ENCODE data around the gene CABP1. TPM values are rescaled to one million over a fixed set of nuclear protein-coding genes. Genes with fewer than 3 reads are reported as not detected.

Gene CABP1
- total and polyA plus RNA-seq, 7 donors: 0.60 to 1.8 (median 1.6) TPM

GRCh38 chr12:120670667-120671066 is 30.2 kb downstream of the CABP1 start:
- H3K36me3 ChIP-seq: no peaks in the 10 kb centered on the region
- no peak for DNase-seq
- WGBS, 2 donors: 34 to 67% methylated on average over 5 of the region's 5 CpGs
- no peak overlapping the region for H3K27ac ChIP-seq
- H3K27me3 ChIP-seq: no peaks in the 10 kb centered on the region
- intact Hi-C loops (cut with DNase I): no loop called here
- TF ChIP-seq EP300 (IDR thresholded peaks at IDR 0.05): no peak
- TF ChIP-seq, protein P1, sequence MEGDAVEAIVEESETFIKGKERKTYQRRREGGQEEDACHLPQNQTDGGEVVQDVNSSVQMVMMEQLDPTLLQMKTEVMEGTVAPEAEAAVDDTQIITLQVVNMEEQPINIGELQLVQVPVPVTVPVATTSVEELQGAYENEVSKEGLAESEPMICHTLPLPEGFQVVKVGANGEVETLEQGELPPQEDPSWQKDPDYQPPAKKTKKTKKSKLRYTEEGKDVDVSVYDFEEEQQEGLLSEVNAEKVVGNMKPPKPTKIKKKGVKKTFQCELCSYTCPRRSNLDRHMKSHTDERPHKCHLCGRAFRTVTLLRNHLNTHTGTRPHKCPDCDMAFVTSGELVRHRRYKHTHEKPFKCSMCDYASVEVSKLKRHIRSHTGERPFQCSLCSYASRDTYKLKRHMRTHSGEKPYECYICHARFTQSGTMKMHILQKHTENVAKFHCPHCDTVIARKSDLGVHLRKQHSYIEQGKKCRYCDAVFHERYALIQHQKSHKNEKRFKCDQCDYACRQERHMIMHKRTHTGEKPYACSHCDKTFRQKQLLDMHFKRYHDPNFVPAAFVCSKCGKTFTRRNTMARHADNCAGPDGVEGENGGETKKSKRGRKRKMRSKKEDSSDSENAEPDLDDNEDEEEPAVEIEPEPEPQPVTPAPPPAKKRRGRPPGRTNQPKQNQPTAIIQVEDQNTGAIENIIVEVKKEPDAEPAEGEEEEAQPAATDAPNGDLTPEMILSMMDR (IDR thresholded peaks at IDR 0.05): no peak
- no peak for TF ChIP-seq POLR2AphosphoS5 (IDR thresholded peaks at IDR 0.05)
- no peak for TF ChIP-seq POLR2A (IDR thresholded peaks at IDR 0.05)
- H3K9me3 ChIP-seq: no peaks in the 10 kb centered on the region
- no peak overlapping the region for H3K4me3 ChIP-seq
- peaks cover 0 to 7% (median 3%) of the 10 kb centered on the region in 4 donors for H3K4me1 ChIP-seq

- WGBS, 2 donors: 75 to 92% methylated on average over 6 of the region's 6 CpGs
- no peak for DNase-seq
- intact Hi-C loops (cut with DNase I): no loop called here
Measured at GRCh38 chr12:120674097-120674636, 33.7 kb downstream of the CABP1 start.

DNA sequence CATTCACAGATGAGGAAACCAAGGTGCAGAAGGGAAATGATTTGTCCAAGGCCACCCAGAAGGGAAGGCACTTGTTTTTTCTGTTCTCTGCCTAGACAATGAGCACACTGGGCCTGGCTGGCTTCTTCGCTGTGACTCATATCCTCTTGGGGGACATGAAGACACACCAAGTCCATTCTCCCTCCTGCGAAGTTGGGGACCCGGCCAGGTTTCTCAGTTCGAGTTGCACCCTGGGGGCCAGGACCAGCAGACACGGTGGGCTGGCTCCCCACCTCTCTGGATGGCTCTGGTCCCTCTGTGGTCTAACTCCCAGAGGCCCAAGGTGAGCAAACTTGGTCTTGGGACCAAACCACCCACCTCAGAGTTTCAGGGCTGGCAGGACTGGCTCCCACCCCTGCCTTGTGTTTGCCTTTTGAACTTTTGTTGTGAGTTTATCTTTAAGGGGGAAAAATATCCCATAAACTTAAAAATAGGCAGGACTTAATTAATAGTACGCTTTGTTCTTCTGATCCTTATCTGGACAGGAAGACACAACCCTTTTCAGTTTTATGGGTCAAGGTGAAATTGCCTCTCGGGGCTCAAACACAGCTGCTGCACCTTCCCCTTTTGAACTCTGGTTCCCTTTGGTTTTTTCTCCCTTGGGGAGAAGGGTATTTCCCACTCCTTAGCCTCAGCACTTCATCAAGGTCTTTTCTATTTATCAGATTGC is 37.5 kb downstream of the CABP1 start:
- H3K27me3 ChIP-seq: no peaks in the 10 kb centered on the region
- intact Hi-C loops (cut with DNase I): no loop called here
- no peak for DNase-seq
- H3K4me1 ChIP-seq: no peaks in the 10 kb centered on the region
- H3K36me3 ChIP-seq: no peaks in the 10 kb centered on the region
- H3K9me3 ChIP-seq: no peaks in the 10 kb centered on the region
- H3K27ac ChIP-seq: peak overlapping the region in 1 of 4 donors; percentile 46
- WGBS, 2 donors: 41 to 51% methylated on average over 7 of the region's 7 CpGs
- H3K4me3 ChIP-seq: no peak overlapping the region
- TF ChIP-seq POLR2AphosphoS5 (IDR thresholded peaks at IDR 0.05): no peak
- no peak for TF ChIP-seq POLR2A (IDR thresholded peaks at IDR 0.05)
- TF ChIP-seq, protein P1 (IDR thresholded peaks at IDR 0.05): no peak
- no peak for TF ChIP-seq EP300 (IDR thresholded peaks at IDR 0.05)

More at GRCh38 chr12:120674097-120674636, 33.7 kb downstream of the CABP1 start:
- Histone ChIP-seq H3K9me3 (no peaks in the 10 kb centered on the region), H3K36me3 (no peaks in the 10 kb centered on the region), H3K4me1 (peaks cover 0 to 3% (median under 1%) of the 10 kb centered on the region in 4 donors), H3K27me3 (no peaks in the 10 kb centered on the region), H3K4me3 (no peak overlapping the region), H3K27ac (no peak overlapping the region)
- TF ChIP-seq, protein P1 (IDR thresholded peaks at IDR 0.05): no peak

GRCh38 chr12:120678572-120678971 is 38.1 kb downstream of the CABP1 start:
- Histone ChIP-seq H3K9me3 (no peaks in the 10 kb centered on the region), H3K27me3 (no peaks in the 10 kb centered on the region), H3K36me3 (no peaks in the 10 kb centered on the region), H3K4me1 (no peaks in the 10 kb centered on the region), H3K27ac (peak overlapping the region in 1 of 4 donors; percentile 28), H3K4me3 (no peak overlapping the region)
- no peak for TF ChIP-seq POLR2AphosphoS5 (IDR thresholded peaks at IDR 0.05)
- TF ChIP-seq, protein P1 (IDR thresholded peaks at IDR 0.05): no peak
- no peak for TF ChIP-seq POLR2A (IDR thresholded peaks at IDR 0.05)
- no peak for TF ChIP-seq EP300 (IDR thresholded peaks at IDR 0.05)
- DNase-seq: no peak
- 62 to 65% methylated on average over 8 of the region's 8 CpGs for WGBS, 2 donors
- intact Hi-C loops (cut with DNase I): no loop called here
